Stomach (tissue), 4 donors: ENCODE results near the gene AKR1B15.

Source experiments
- EP300 ChIP-seq: sonication (generic); formaldehyde crosslinking; IDR thresholded peaks from one replicate; pipeline ENCODE4 v1.6.1; 2017; ENCODE audit warnings: antibody characterized with exemption
- POLR2A ChIP-seq, 4 donors: fragments of 450-650 bp; IDR thresholded peaks; one replicate each; pipeline ENCODE4 v1.6.1; 2016; ENCODE audit warnings: antibody characterized with exemption in 4 of 4, control low read depth in 2 of 4, mild to moderate bottlenecking in 1 of 4, moderate library complexity in 1 of 4
- TF ChIP-seq, protein P1 (sequence below), 7 experiments: fragments of 450-650 bp in 4 of 7; fragments of 200-600 bp in 3 of 7; sonication (generic) in 3 of 7; IDR thresholded peaks; one replicate each; pipeline ENCODE4 v1.5.1; 2016 to 2019; ENCODE audit warnings: antibody characterized with exemption in 7 of 7, control low read depth in 2 of 7, mild to moderate bottlenecking in 1 of 7

GRCh38 chr7:134546955-134547354 lies 2.0 kb upstream of the AKR1B15 start:
- TF ChIP-seq, protein P1, sequence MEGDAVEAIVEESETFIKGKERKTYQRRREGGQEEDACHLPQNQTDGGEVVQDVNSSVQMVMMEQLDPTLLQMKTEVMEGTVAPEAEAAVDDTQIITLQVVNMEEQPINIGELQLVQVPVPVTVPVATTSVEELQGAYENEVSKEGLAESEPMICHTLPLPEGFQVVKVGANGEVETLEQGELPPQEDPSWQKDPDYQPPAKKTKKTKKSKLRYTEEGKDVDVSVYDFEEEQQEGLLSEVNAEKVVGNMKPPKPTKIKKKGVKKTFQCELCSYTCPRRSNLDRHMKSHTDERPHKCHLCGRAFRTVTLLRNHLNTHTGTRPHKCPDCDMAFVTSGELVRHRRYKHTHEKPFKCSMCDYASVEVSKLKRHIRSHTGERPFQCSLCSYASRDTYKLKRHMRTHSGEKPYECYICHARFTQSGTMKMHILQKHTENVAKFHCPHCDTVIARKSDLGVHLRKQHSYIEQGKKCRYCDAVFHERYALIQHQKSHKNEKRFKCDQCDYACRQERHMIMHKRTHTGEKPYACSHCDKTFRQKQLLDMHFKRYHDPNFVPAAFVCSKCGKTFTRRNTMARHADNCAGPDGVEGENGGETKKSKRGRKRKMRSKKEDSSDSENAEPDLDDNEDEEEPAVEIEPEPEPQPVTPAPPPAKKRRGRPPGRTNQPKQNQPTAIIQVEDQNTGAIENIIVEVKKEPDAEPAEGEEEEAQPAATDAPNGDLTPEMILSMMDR (IDR thresholded peaks at IDR 0.05): no peak
- TF ChIP-seq POLR2A (IDR thresholded peaks at IDR 0.05) (no peak), EP300 (no peak)
